Osteocyte (in vitro differentiated cells): Measurements from ENCODE around the gene ARMC10. TPM values are rescaled to one million over a fixed set of nuclear protein-coding genes. Genes with fewer than 3 reads are reported as not detected.
"Not testable (repeated sequence)": the region's sequence is repeated elsewhere in the genome, so short reads cannot be mapped to it uniquely, and the experiment has no call there.

Experiments used
- DNase-seq: peaks from one replicate; pipeline ENCODE4 v3.0.0; 2021; ENCODE audit warnings: mixed read lengths; ENCODE audit not compliant: unreplicated experiment; ENCODE audit errors: extremely low spot score
- H3K27ac Mint-ChIP-seq: one replicate; pipeline ENCODE4 v1.8.0; 2021; ENCODE audit warnings: mild to moderate bottlenecking, mixed read lengths; ENCODE audit not compliant: unreplicated experiment
- H3K27me3 Mint-ChIP-seq: one replicate; pipeline ENCODE4 v1.8.0; 2021; ENCODE audit warnings: mixed read lengths; ENCODE audit not compliant: unreplicated experiment
- H3K36me3 Mint-ChIP-seq: one replicate; pipeline ENCODE4 v1.8.0; 2021; ENCODE audit warnings: mixed read lengths; ENCODE audit not compliant: unreplicated experiment
- H3K4me1 Mint-ChIP-seq: one replicate; pipeline ENCODE4 v1.8.0; 2021; ENCODE audit warnings: mixed read lengths; ENCODE audit not compliant: unreplicated experiment
- H3K4me3 Mint-ChIP-seq: one replicate; pipeline ENCODE4 v1.8.0; 2021; ENCODE audit warnings: mild to moderate bottlenecking, moderate library complexity, mixed read lengths; ENCODE audit not compliant: unreplicated experiment
- H3K9me3 Mint-ChIP-seq: one replicate; pipeline ENCODE4 v1.8.0; 2021; ENCODE audit warnings: mixed read lengths; ENCODE audit not compliant: unreplicated experiment
- CTCF ChIP-seq: fragments of 200-600 bp; sonication (generic); IDR thresholded peaks from 2 replicates; pipeline ENCODE4 v1.5.0; 2021; ENCODE audit warnings: antibody characterized with exemption, mild to moderate bottlenecking, moderate library complexity
- total RNA-seq: library from RNA; stranded (reverse); gene quantifications from 2 replicates; pipeline ENCODE4 v1.2.1, GENCODE V29; 2021

ARMC10 gene
- total RNA-seq, 1 donor from 2014 or later, result 29.3 TPM

GRCh38 chr7:103106005-103106702 is 31.2 kb downstream of the ARMC10 start:
- DNase-seq, result no peak

GRCh38 chr7:103106703-103107070 is 31.7 kb downstream of the ARMC10 start:
- Mint-ChIP-seq H3K9me3 (peaks cover 21% of the 10 kb centered on the region), H3K4me1 (peaks cover 10% of the 10 kb centered on the region), H3K36me3 (peaks cover 39% of the 10 kb centered on the region)
- H3K27ac Mint-ChIP-seq, DNase-seq, H3K4me3 Mint-ChIP-seq, H3K27me3 Mint-ChIP-seq: not testable (repeated sequence)

More at GRCh38 chr7:103106005-103106702, 31.2 kb downstream of the ARMC10 start:
- no peak overlapping the region for H3K27ac Mint-ChIP-seq
- peaks cover 10% of the 10 kb centered on the region for H3K4me1 Mint-ChIP-seq
- no peaks in the 10 kb centered on the region for H3K27me3 Mint-ChIP-seq
- TF ChIP-seq CTCF, result no peak
- peaks cover 36% of the 10 kb centered on the region for H3K36me3 Mint-ChIP-seq
- peaks cover 20% of the 10 kb centered on the region for H3K9me3 Mint-ChIP-seq
- H3K4me3 Mint-ChIP-seq, result no peak overlapping the region

- no peak overlapping the region for H3K4me3 Mint-ChIP-seq
- peaks cover 21% of the 10 kb centered on the region for H3K9me3 Mint-ChIP-seq
- no peak for DNase-seq
- TF ChIP-seq CTCF, result no peak
- no peaks in the 10 kb centered on the region for H3K27me3 Mint-ChIP-seq
- peaks cover 33% of the 10 kb centered on the region for H3K36me3 Mint-ChIP-seq
- H3K27ac Mint-ChIP-seq, result no peak overlapping the region
- H3K4me1 Mint-ChIP-seq, result peaks cover 6% of the 10 kb centered on the region
These were observed 38.2 kb downstream of the ARMC10 start for GRCh38 chr7:103113164-103113563.

GRCh38 chr7:103114576-103115008 is 39.7 kb downstream of the ARMC10 start:
- no peak for DNase-seq
- Mint-ChIP-seq H3K9me3 (peaks cover 11% of the 10 kb centered on the region), H3K27me3 (no peaks in the 10 kb centered on the region), H3K4me1 (peaks cover 6% of the 10 kb centered on the region), H3K4me3 (no peak overlapping the region), H3K36me3 (peaks cover 30% of the 10 kb centered on the region), H3K27ac (no peak overlapping the region)
- no peak for TF ChIP-seq CTCF

GRCh38 chr7:103115771-103116170 is 40.8 kb downstream of the ARMC10 start:
- Mint-ChIP-seq H3K27ac (no peak overlapping the region), H3K9me3 (peaks cover 5% of the 10 kb centered on the region), H3K4me3 (no peak overlapping the region), H3K36me3 (peaks cover 22% of the 10 kb centered on the region), H3K4me1 (peaks cover 14% of the 10 kb centered on the region), H3K27me3 (no peaks in the 10 kb centered on the region)
- no peak for DNase-seq
- no peak for TF ChIP-seq CTCF
